Measurements from ENCODE around the gene MIPOL1.
"Not testable (repeated sequence)": the region's sequence is repeated elsewhere in the genome, so short reads cannot be mapped to it uniquely, and the experiment has no call there.

- TF ChIP-seq, protein P1, sequence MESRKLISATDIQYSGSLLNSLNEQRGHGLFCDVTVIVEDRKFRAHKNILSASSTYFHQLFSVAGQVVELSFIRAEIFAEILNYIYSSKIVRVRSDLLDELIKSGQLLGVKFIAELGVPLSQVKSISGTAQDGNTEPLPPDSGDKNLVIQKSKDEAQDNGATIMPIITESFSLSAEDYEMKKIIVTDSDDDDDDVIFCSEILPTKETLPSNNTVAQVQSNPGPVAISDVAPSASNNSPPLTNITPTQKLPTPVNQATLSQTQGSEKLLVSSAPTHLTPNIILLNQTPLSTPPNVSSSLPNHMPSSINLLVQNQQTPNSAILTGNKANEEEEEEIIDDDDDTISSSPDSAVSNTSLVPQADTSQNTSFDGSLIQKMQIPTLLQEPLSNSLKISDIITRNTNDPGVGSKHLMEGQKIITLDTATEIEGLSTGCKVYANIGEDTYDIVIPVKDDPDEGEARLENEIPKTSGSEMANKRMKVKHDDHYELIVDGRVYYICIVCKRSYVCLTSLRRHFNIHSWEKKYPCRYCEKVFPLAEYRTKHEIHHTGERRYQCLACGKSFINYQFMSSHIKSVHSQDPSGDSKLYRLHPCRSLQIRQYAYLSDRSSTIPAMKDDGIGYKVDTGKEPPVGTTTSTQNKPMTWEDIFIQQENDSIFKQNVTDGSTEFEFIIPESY (IDR thresholded peaks at IDR 0.05): not testable (repeated sequence)
- not testable (repeated sequence) for TF ChIP-seq CTCF (IDR thresholded peaks at IDR 0.05; ENCODE audit: low read depth, low read length, missing input control); ATF3 (IDR thresholded peaks at IDR 0.05); GABPA (IDR thresholded peaks at IDR 0.05 in 1 of 2, conservative IDR thresholded peaks at IDR 0.05 in 1 of 2)
Measured at GRCh38 chr14:37555596-37555995, 357.9 kb downstream of the MIPOL1 start.
